DOHH2 (cell line): ENCODE data around the gene AFAP1L1.

Experiments used
- H3F3A ChIP-seq: fragments of 200-600 bp; sonication (generic), shearing (Covaris generic); 2 replicates; pipeline ENCODE4 v1.6.0; 2016; ENCODE audit warnings: antibody characterized with exemption, mild to moderate bottlenecking; ENCODE audit not compliant: control insufficient read depth, insufficient read depth
- H3K27ac ChIP-seq: fragments of 200-600 bp; sonication (generic); 2 replicates; pipeline ENCODE4 v1.5.1; 2014; ENCODE audit warnings: low read depth, mild to moderate bottlenecking, low read length, moderate library complexity
- H3K27me3 ChIP-seq: fragments of 200-600 bp; sonication (generic); 2 replicates; pipeline ENCODE4 v1.6.1; 2014; ENCODE audit warnings: mild to moderate bottlenecking, low read length, mixed read lengths; ENCODE audit not compliant: control insufficient read depth
- H3K36me3 ChIP-seq: fragments of 200-600 bp; sonication (generic); 2 replicates; pipeline ENCODE4 v1.6.1; 2014; ENCODE audit warnings: mild to moderate bottlenecking, low read length, moderate library complexity, mixed read lengths; ENCODE audit not compliant: control insufficient read depth
- H3K4me1 ChIP-seq: fragments of 200-600 bp; sonication (generic); 2 replicates; pipeline ENCODE4 v1.6.1; 2014; ENCODE audit warnings: mild to moderate bottlenecking, low read length, mixed read lengths; ENCODE audit not compliant: control insufficient read depth
- H3K4me2 ChIP-seq: fragments of 200-600 bp; sonication (generic); 2 replicates; pipeline ENCODE4 v1.6.0; 2014; ENCODE audit warnings: mild to moderate bottlenecking, low read length, moderate library complexity
- H3K4me3 ChIP-seq: fragments of 200-600 bp; sonication (generic); 2 replicates; pipeline ENCODE4 v1.5.1; 2014; ENCODE audit warnings: mild to moderate bottlenecking, low read length, mixed read lengths
- H3K79me2 ChIP-seq: fragments of 200-600 bp; sonication (generic); 2 replicates; pipeline ENCODE4 v1.6.1; 2014; ENCODE audit warnings: mild to moderate bottlenecking, low read length, mixed read lengths; ENCODE audit not compliant: control insufficient read depth
- H3K9me2 ChIP-seq: fragments of 200-600 bp; sonication (generic); replicated peaks from 2 replicates; pipeline ENCODE4 v1.6.1; 2014; ENCODE audit warnings: mild to moderate bottlenecking, low read length, mixed read lengths; ENCODE audit not compliant: control insufficient read depth
- H3K9me3 ChIP-seq: fragments of 200-600 bp; sonication (generic); 2 replicates; pipeline ENCODE4 v1.6.1; 2014; ENCODE audit warnings: antibody characterized with exemption, low read length, mixed read lengths; ENCODE audit not compliant: control insufficient read depth, insufficient read depth
- H4K20me1 ChIP-seq: fragments of 200-600 bp; sonication (generic); 2 replicates; pipeline ENCODE4 v1.6.0; 2014; ENCODE audit warnings: low read depth, mild to moderate bottlenecking, antibody characterized with exemption, low read length, moderate library complexity; ENCODE audit not compliant: control insufficient read depth, insufficient read depth
- CTCF ChIP-seq: fragments of 200-600 bp; sonication (generic); IDR thresholded peaks from one replicate; pipeline ENCODE4 v1.5.1; 2014; ENCODE audit warnings: antibody characterized with exemption, mild to moderate bottlenecking, low read depth, low read length; ENCODE audit not compliant: poor library complexity, severe bottlenecking
- EZH2phosphoT487 ChIP-seq: fragments of 200-600 bp; sonication (generic); IDR thresholded peaks from 2 replicates; pipeline ENCODE4 v1.6.1; 2017; ENCODE audit warnings: borderline replicate concordance, mild to moderate bottlenecking, antibody characterized with exemption, low read length, moderate library complexity, mixed read lengths

AFAP1L1 gene

GRCh38 chr5:149310947-149311658 lies 39.4 kb downstream of the AFAP1L1 start:
- no peaks in the 10 kb centered on the region for H4K20me1 ChIP-seq

GRCh38 chr5:149313151-149313841 lies 41.6 kb downstream of the AFAP1L1 start:
- no peaks in the 10 kb centered on the region for H3K36me3 ChIP-seq
- no peaks in the 10 kb centered on the region for H4K20me1 ChIP-seq
- H3K27me3 ChIP-seq, result peaks cover 3% of the 10 kb centered on the region; the same call in 1 of the 2 replicates
- no peaks in the 10 kb centered on the region for H3K9me2 ChIP-seq
- no peaks in the 10 kb centered on the region for H3K4me1 ChIP-seq
- no peak overlapping the region for H3K4me3 ChIP-seq
- no peak overlapping the region for H3K4me2 ChIP-seq
- no peak overlapping the region for H3K27ac ChIP-seq
- no peak for TF ChIP-seq CTCF
- no peak for TF ChIP-seq EZH2phosphoT487
- H3K79me2 ChIP-seq, result no peaks in the 10 kb centered on the region
- no peaks in the 10 kb centered on the region for H3F3A ChIP-seq
- no peaks in the 10 kb centered on the region for H3K9me3 ChIP-seq

More at GRCh38 chr5:149310947-149311658, 39.4 kb downstream of the AFAP1L1 start:
- Histone ChIP-seq H3K27ac (no peak overlapping the region), H3K4me3 (no peak overlapping the region), H3F3A (no peaks in the 10 kb centered on the region), H3K79me2 (no peaks in the 10 kb centered on the region), H3K9me3 (no peaks in the 10 kb centered on the region), H3K9me2 (no peaks in the 10 kb centered on the region), H3K4me2 (no peak overlapping the region), H3K27me3 (peaks cover 3% of the 10 kb centered on the region; the same call in 1 of the 2 replicates), H3K36me3 (no peaks in the 10 kb centered on the region), H3K4me1 (no peaks in the 10 kb centered on the region)
- TF ChIP-seq CTCF, result no peak
- no peak for TF ChIP-seq EZH2phosphoT487

- Histone ChIP-seq H3F3A (no peaks in the 10 kb centered on the region), H3K27ac (no peak overlapping the region), H3K4me2 (no peak overlapping the region), H3K9me2 (no peaks in the 10 kb centered on the region), H3K27me3 (peaks cover 3% of the 10 kb centered on the region; the same call in 1 of the 2 replicates), H3K79me2 (no peaks in the 10 kb centered on the region), H4K20me1 (no peaks in the 10 kb centered on the region), H3K4me1 (no peaks in the 10 kb centered on the region), H3K9me3 (no peaks in the 10 kb centered on the region), H3K4me3 (no peak overlapping the region), H3K36me3 (no peaks in the 10 kb centered on the region)
- TF ChIP-seq CTCF (peak; percentile 25), EZH2phosphoT487 (no peak)
Observed at GRCh38 chr5:149314571-149315111, 43.0 kb downstream of the AFAP1L1 start.
